Measurements from ENCODE around the gene HNF1B. TPM values are rescaled to one million over a fixed set of nuclear protein-coding genes. Genes with fewer than 3 reads are reported as not detected.

The HNF1B gene
- total RNA-seq, 1 experiment from 2014 or later: 2.0 TPM

DNA sequence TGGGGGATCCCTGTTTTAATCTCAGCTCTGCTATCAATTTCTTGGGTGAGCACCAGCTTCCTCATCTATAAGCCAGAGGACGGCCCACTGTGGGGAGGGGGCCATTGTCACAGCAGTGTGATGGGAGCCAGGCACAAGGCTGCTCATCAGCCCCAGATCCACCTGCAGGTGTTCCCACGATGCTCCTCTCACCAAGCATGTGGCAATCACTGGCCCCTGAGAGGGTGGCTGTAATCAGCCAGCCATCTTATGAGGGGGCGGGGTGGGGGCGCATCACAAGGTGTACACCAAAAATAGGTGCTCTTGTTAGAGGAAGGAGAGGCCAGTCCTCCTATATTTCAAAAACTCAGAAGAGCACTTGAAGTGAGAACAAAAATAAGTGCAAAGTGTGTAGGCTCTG is 31.2 kb downstream of the HNF1B start:
- CTCF ChIA-PET: no interaction called here
- no peaks in the 10 kb centered on the region for H4K20me1 ChIP-seq (ENCODE audit: low read length)
- intact Hi-C loops (cut with micrococcal nuclease): no loop called here
- no peak overlapping the region for H2AFZ ChIP-seq (ENCODE audit: low read length)
- no peak overlapping the region for H3K4me2 ChIP-seq (ENCODE audit: low read length)
- no peaks in the 10 kb centered on the region for H3K27me3 ChIP-seq (ENCODE audit: low read length)
- H3K9me3 ChIP-seq (ENCODE audit: low read length): no peaks in the 10 kb centered on the region
- H3K79me2 ChIP-seq (ENCODE audit: low read length): no peaks in the 10 kb centered on the region
- no peak overlapping the region for H3K9ac ChIP-seq (ENCODE audit: low read length)
- BruUV-seq (replicated peaks): no TSS peak
- DNase-seq (no peak), ATAC-seq (no peak)
- H3K4me1 ChIP-seq (ENCODE audit: insufficient read depth, low read length): peaks cover 27% of the 10 kb centered on the region
- TF ChIP-seq EZH2phosphoT487 (IDR thresholded peaks at IDR 0.05; ENCODE audit: borderline replicate concordance, low read length): no peak
- TF ChIP-seq, protein P1, sequence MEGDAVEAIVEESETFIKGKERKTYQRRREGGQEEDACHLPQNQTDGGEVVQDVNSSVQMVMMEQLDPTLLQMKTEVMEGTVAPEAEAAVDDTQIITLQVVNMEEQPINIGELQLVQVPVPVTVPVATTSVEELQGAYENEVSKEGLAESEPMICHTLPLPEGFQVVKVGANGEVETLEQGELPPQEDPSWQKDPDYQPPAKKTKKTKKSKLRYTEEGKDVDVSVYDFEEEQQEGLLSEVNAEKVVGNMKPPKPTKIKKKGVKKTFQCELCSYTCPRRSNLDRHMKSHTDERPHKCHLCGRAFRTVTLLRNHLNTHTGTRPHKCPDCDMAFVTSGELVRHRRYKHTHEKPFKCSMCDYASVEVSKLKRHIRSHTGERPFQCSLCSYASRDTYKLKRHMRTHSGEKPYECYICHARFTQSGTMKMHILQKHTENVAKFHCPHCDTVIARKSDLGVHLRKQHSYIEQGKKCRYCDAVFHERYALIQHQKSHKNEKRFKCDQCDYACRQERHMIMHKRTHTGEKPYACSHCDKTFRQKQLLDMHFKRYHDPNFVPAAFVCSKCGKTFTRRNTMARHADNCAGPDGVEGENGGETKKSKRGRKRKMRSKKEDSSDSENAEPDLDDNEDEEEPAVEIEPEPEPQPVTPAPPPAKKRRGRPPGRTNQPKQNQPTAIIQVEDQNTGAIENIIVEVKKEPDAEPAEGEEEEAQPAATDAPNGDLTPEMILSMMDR (conservative IDR thresholded peaks at IDR 0.05; ENCODE audit: low read depth, low read length): no peak
- no peak for TF ChIP-seq EZH2 (IDR thresholded peaks at IDR 0.05; ENCODE audit: low read length, unreplicated experiment)
- POLR2A ChIA-PET (ENCODE audit: unreplicated experiment): no interaction called here
- no peak overlapping the region for H3K27ac ChIP-seq (ENCODE audit: low read length)
- no peaks in the 10 kb centered on the region for H3K9me2 ChIP-seq (replicated peaks; ENCODE audit: low read length)
- H3F3A ChIP-seq (ENCODE audit: low read length, unreplicated experiment): no peaks in the 10 kb centered on the region
- no peak overlapping the region for H3K4me3 ChIP-seq (ENCODE audit: low read length)
- no peaks in the 10 kb centered on the region for H3K36me3 ChIP-seq (ENCODE audit: low read depth, low read length)

GRCh38 chr17:37713028-37713431 is 31.8 kb downstream of the HNF1B start:
- Histone ChIP-seq H3K9me2 (replicated peaks; ENCODE audit: low read length) (no peaks in the 10 kb centered on the region), H3K4me2 (ENCODE audit: low read length) (no peak overlapping the region), H4K20me1 (ENCODE audit: low read length) (no peaks in the 10 kb centered on the region), H3K79me2 (ENCODE audit: low read length) (no peaks in the 10 kb centered on the region), H3K9me3 (ENCODE audit: low read length) (no peaks in the 10 kb centered on the region), H2AFZ (ENCODE audit: low read length) (no peak overlapping the region), H3K36me3 (ENCODE audit: low read depth, low read length) (no peaks in the 10 kb centered on the region), H3K9ac (ENCODE audit: low read length) (no peak overlapping the region), H3K4me1 (ENCODE audit: insufficient read depth, low read length) (peaks cover 23% of the 10 kb centered on the region), H3F3A (ENCODE audit: low read length, unreplicated experiment) (no peaks in the 10 kb centered on the region), H3K27ac (ENCODE audit: low read length) (no peak overlapping the region), H3K4me3 (ENCODE audit: low read length) (no peak overlapping the region), H3K27me3 (ENCODE audit: low read length) (no peaks in the 10 kb centered on the region)
- no peak for DNase-seq
- TF ChIP-seq, protein P1 (conservative IDR thresholded peaks at IDR 0.05; ENCODE audit: low read depth, low read length): no peak
- TF ChIP-seq EZH2phosphoT487 (IDR thresholded peaks at IDR 0.05; ENCODE audit: borderline replicate concordance, low read length): no peak
- CTCF ChIA-PET: no interaction called here
- POLR2A ChIA-PET (ENCODE audit: unreplicated experiment): no interaction called here
- BruUV-seq (replicated peaks): no TSS peak
- intact Hi-C loops (cut with micrococcal nuclease): no loop called here
- no peak for ATAC-seq

DNA sequence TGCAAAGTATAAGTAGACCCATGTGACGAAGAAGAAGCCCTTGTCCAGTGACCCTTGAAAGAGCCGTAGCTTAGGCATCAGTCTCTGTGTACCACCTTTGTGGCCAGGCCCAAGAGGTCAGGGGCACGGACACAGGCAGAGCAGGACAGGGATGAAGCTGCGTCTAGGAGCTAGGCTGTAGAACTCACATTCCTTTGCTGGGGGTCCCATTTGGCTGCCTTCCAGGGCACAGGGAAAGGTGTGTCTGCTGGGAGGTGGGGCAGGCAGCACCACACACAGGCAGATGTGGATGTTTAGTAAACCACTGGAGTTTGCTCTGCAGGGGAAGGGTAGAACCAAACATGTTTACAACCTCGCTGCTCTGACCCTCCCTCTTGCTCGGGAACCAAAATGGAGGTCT is 33.7 kb downstream of the HNF1B start:
- no peaks in the 10 kb centered on the region for H3K9me2 ChIP-seq (replicated peaks; ENCODE audit: low read length)
- no peaks in the 10 kb centered on the region for H3K27me3 ChIP-seq (ENCODE audit: low read length)
- POLR2A ChIA-PET (ENCODE audit: unreplicated experiment): no interaction called here
- H3K79me2 ChIP-seq (ENCODE audit: low read length): no peaks in the 10 kb centered on the region
- TF ChIP-seq EZH2 (IDR thresholded peaks at IDR 0.05; ENCODE audit: low read length, unreplicated experiment) (no peak), EZH2phosphoT487 (IDR thresholded peaks at IDR 0.05; ENCODE audit: borderline replicate concordance, low read length) (no peak)
- no peaks in the 10 kb centered on the region for H4K20me1 ChIP-seq (ENCODE audit: low read length)
- H3K4me3 ChIP-seq (ENCODE audit: low read length): no peak overlapping the region
- H3K27ac ChIP-seq (ENCODE audit: low read length): no peak overlapping the region
- H3K4me1 ChIP-seq (ENCODE audit: insufficient read depth, low read length): peaks cover 7% of the 10 kb centered on the region; the same call in 1 of the 2 replicates
- no peak for DNase-seq
- H3K36me3 ChIP-seq (ENCODE audit: low read depth, low read length): no peaks in the 10 kb centered on the region
- intact Hi-C loops (cut with micrococcal nuclease): no loop called here
- H3K4me2 ChIP-seq (ENCODE audit: low read length): no peak overlapping the region
- no peak overlapping the region for H2AFZ ChIP-seq (ENCODE audit: low read length)
- no TSS peak for BruUV-seq (replicated peaks)
- no peaks in the 10 kb centered on the region for H3K9me3 ChIP-seq (ENCODE audit: low read length)
- no peaks in the 10 kb centered on the region for H3F3A ChIP-seq (ENCODE audit: low read length, unreplicated experiment)
- H3K9ac ChIP-seq (ENCODE audit: low read length): no peak overlapping the region
- no peak for ATAC-seq
- CTCF ChIA-PET: no interaction called here

Data from PC-3 (cell line).